GM12873 (cell line): ENCODE results near the gene YBX3.

Source experiments
- TF ChIP-seq, protein P1 (sequence below): IDR thresholded peaks from 2 replicates; pipeline ENCODE4 v1.5.1; 2012; ENCODE audit warnings: low read depth, mild to moderate bottlenecking, moderate library complexity, low read length, control low read depth; ENCODE audit not compliant: insufficient read depth; ENCODE audit errors: missing control alignments

The YBX3 gene

DNA sequence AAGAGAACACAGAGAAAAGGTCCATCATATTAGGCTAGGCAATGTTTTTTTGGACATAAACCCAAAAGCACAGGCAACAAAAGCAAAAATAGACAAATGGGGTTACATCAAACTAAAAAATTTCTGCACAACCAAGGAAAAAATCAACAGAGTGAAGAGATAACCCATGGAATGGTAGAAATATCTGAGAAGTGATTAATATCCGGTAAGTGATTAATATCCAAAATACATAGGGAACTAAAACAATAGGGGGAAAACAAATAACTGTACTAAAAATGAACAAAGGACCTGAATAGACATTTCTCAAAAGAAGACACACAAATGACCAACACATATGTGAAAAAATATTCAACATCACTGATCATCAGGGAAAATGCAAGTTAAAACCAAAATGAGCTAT lies 53.6 kb downstream of the YBX3 start:
- TF ChIP-seq, protein P1, sequence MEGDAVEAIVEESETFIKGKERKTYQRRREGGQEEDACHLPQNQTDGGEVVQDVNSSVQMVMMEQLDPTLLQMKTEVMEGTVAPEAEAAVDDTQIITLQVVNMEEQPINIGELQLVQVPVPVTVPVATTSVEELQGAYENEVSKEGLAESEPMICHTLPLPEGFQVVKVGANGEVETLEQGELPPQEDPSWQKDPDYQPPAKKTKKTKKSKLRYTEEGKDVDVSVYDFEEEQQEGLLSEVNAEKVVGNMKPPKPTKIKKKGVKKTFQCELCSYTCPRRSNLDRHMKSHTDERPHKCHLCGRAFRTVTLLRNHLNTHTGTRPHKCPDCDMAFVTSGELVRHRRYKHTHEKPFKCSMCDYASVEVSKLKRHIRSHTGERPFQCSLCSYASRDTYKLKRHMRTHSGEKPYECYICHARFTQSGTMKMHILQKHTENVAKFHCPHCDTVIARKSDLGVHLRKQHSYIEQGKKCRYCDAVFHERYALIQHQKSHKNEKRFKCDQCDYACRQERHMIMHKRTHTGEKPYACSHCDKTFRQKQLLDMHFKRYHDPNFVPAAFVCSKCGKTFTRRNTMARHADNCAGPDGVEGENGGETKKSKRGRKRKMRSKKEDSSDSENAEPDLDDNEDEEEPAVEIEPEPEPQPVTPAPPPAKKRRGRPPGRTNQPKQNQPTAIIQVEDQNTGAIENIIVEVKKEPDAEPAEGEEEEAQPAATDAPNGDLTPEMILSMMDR: no peak

DNA sequence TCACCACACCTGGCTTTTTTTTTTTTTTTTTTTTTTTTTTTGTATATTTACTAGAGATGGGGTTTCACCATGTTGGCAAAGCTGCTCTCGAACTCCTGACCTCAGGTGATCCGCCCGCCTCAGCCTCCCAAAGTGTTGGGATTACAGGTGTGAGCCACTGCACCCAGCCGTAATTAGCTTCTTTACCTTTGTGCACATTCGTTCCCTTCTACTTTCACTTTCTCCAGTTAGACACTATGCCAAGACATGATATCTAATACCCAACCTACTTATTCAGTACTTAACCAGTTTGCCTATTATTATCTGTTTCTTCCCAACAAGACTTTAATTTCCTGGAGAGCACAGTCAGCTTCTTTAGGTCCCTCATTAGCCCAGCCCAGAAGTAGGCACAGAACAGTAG lies 54.6 kb downstream of the YBX3 start:
- TF ChIP-seq, protein P1: no peak

DNA sequence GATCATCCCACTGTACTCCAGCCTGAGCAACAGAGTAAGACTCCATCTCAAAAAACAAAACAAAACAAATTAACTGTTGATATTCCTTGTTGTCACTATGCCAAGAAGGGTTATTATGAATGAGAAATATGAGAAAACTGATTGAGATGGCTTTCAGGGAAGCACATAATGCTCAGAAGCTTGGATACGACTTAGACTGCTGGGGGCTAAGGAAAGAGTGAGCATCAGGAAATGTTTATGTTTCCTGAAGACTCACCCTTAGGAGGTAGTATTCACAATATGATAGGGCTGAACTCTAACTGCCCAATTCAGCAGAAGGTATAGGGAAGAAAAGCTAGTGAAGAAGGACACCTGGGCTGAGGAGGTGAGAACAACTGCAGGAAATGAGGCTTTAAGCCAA lies 55.5 kb downstream of the YBX3 start:
- TF ChIP-seq, protein P1: no peak

DNA sequence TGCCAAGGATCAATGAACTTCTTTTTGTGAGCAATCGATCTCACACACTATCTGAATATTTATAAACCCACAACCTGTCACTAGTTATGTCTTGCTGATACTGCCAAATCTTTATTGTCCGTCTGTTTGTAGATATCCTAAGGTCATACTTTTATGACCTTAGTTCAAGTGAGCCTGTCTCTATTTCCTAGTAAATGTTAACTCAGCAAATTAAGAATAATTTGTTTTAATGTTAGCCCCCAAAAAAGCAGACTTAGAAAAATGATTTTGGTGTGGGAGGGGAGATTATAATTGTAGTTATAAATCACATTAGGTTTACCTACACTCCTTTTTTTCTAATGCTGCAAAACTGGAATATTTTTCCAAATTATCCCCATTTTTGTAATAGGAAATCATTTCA lies 58.6 kb downstream of the YBX3 start:
- TF ChIP-seq, protein P1: no peak

DNA sequence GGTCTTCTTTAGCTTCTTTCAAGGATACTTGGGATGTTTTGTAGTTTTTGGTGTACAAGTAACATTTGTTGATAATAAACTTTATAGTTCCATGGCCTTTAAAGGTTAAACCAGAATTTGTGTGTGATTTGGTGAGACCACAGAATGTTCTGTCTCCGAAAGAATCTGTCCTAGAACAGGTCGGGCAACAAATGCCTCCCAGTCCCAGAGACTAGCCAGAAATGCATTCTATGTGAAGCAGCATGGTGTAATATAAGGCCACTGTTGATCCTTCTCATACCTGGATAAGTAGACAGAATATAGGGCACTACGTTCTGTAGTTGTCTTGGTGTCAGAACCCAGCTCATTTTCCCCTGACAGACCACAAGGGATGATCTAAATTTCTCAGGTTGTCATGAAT lies 59.3 kb downstream of the YBX3 start:
- TF ChIP-seq, protein P1: no peak

DNA sequence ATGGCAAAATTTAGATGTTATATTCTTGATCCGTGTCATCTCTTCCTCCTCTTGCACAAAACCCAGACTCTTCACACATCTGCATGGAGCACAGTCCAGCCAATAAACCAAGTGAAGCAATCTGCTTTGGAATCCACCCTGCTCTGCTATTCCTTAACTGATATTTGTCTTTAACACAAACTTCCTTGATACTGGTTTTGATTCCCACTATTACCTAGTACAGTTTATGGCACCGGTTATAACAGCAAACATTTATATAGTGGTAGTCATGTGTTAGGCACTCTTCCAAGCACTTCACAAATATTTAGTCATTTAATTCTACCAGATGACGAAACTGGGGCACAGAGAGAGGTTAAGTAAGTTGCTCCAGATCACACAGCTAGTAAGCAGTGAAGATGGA lies 61.8 kb downstream of the YBX3 start:
- TF ChIP-seq, protein P1: no peak

DNA sequence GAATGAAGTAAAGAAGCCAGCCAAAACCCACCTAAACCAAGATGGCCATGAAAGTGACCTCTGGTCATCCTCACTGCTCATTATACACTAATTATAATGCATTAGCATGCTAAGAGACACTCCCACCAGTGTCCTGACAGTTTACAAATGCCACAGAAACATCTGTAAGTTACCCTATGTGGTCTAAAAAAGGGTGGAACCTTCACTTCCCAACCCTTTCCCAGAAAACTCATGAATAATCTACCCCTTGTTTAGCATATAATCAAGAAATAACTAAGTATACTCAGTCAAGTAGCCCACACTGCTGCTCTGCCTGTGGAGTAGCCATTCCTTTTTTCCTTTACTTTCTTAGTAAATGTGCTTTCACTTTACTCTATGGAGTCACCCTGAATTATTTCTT lies 69.1 kb downstream of the YBX3 start:
- TF ChIP-seq, protein P1: no peak

DNA sequence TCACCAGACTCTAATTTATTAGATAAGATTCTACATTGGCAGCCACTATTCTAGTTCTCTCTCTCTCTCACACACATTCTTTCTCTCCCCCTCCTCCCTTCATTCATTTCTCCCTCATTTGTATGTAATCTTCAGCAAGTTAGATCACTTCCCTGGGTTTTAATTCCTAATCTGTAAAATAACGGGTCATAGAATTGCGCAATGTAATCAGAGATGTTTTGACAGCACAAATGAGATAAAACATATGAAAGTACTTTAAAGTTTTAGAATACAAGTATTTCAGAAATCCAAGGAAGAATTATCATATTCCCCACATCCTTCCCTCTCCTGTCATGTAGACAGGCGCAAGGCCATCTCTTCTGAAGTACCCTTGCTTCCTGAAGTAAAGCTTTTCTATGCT lies 70.9 kb downstream of the YBX3 start:
- TF ChIP-seq, protein P1: no peak
